Measurements from ENCODE around the gene ALOX15B.

The ALOX15B gene

GRCh38 chr17:8056976-8057625 is 18.2 kb downstream of the ALOX15B start:
- no peak overlapping the region for H3K4me3 ChIP-seq (replicated peaks; ENCODE audit: insufficient read depth, low read length)
- DNase-seq (ENCODE audit: low read depth in 1 of 2, low spot score in 1 of 2): no peak
- TF ChIP-seq GABPA (IDR thresholded peaks at IDR 0.05; ENCODE audit: low read depth): no peak
- no peak for TF ChIP-seq SPI1 (IDR thresholded peaks at IDR 0.05; ENCODE audit: borderline replicate concordance, low read depth)
- TF ChIP-seq CTCF (IDR thresholded peaks at IDR 0.05; ENCODE audit: insufficient read depth, low read length): no peak
- TF ChIP-seq REST (IDR thresholded peaks at IDR 0.05; ENCODE audit: insufficient replicate concordance, low read depth): no peak
- no peak for TF ChIP-seq POLR2AphosphoS5 (IDR thresholded peaks at IDR 0.05; ENCODE audit: low read depth)
- peak overlapping the region; percentile 75 for H3K27ac ChIP-seq (replicated peaks)
- no peaks in the 10 kb centered on the region for H3K27me3 ChIP-seq (ENCODE audit: insufficient read depth, poor library complexity, severe bottlenecking)

- TF ChIP-seq POLR2AphosphoS5 (IDR thresholded peaks at IDR 0.05; ENCODE audit: low read depth): no peak
- no peak for TF ChIP-seq SPI1 (IDR thresholded peaks at IDR 0.05; ENCODE audit: borderline replicate concordance, low read depth)
- TF ChIP-seq REST (IDR thresholded peaks at IDR 0.05; ENCODE audit: insufficient replicate concordance, low read depth): no peak
- TF ChIP-seq CTCF (IDR thresholded peaks at IDR 0.05; ENCODE audit: insufficient read depth, low read length): no peak
- no peak for TF ChIP-seq GABPA (IDR thresholded peaks at IDR 0.05; ENCODE audit: low read depth)
- peak in 1 of 2 experiments; percentile 76 for DNase-seq (ENCODE audit: low read depth in 1 of 2, low spot score in 1 of 2)
- no peaks in the 10 kb centered on the region for H3K27me3 ChIP-seq (ENCODE audit: insufficient read depth, poor library complexity, severe bottlenecking)
- peak overlapping the region; percentile 75 for H3K27ac ChIP-seq (replicated peaks)
- H3K4me3 ChIP-seq (replicated peaks; ENCODE audit: insufficient read depth, low read length): no peak overlapping the region
Measured at GRCh38 chr17:8057691-8058114, 18.8 kb downstream of the ALOX15B start.

GRCh38 chr17:8059131-8059530 is 20.3 kb downstream of the ALOX15B start:
- Histone ChIP-seq H3K27me3 (ENCODE audit: insufficient read depth, poor library complexity, severe bottlenecking) (no peaks in the 10 kb centered on the region), H3K4me3 (replicated peaks; ENCODE audit: insufficient read depth, low read length) (no peak overlapping the region), H3K27ac (replicated peaks) (no peak overlapping the region)
- DNase-seq (ENCODE audit: low read depth in 1 of 2, low spot score in 1 of 2): no peak
- no peak for TF ChIP-seq GABPA (IDR thresholded peaks at IDR 0.05; ENCODE audit: low read depth)
- no peak for TF ChIP-seq SPI1 (IDR thresholded peaks at IDR 0.05; ENCODE audit: borderline replicate concordance, low read depth)
- no peak for TF ChIP-seq CTCF (IDR thresholded peaks at IDR 0.05; ENCODE audit: insufficient read depth, low read length)
- no peak for TF ChIP-seq POLR2AphosphoS5 (IDR thresholded peaks at IDR 0.05; ENCODE audit: low read depth)
- TF ChIP-seq REST (IDR thresholded peaks at IDR 0.05; ENCODE audit: insufficient replicate concordance, low read depth): no peak
